ENCODE data around the gene MFRP.

DNA sequence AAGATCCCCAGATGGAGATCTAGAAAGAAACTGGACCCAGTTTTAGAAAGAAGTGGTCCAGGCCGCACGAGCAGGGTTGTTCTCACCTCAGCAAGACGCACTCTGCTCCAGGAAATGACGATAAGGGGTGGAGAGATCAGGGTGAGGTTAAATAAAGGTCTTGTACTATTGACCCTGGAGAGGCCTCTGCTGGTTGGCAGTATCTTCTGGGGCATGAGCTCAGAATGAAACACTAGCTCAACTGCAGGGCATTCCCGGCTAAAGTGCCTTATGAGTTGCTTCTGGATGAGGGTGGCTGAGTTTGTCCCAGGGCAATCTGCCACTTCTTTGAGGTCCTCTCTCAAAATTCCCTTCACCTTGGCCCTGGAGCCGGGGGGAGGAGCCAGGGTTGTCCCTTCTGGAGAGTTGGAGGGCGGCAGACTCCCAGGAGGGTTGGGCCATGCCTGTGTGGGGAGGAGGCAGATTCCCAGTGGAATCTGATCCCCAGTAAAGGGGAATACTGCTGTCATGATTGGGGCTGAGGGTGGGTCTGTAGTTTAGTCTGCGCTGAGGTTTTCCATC is 24.1 kb upstream of the MFRP start:
- TF ChIP-seq, protein P1, sequence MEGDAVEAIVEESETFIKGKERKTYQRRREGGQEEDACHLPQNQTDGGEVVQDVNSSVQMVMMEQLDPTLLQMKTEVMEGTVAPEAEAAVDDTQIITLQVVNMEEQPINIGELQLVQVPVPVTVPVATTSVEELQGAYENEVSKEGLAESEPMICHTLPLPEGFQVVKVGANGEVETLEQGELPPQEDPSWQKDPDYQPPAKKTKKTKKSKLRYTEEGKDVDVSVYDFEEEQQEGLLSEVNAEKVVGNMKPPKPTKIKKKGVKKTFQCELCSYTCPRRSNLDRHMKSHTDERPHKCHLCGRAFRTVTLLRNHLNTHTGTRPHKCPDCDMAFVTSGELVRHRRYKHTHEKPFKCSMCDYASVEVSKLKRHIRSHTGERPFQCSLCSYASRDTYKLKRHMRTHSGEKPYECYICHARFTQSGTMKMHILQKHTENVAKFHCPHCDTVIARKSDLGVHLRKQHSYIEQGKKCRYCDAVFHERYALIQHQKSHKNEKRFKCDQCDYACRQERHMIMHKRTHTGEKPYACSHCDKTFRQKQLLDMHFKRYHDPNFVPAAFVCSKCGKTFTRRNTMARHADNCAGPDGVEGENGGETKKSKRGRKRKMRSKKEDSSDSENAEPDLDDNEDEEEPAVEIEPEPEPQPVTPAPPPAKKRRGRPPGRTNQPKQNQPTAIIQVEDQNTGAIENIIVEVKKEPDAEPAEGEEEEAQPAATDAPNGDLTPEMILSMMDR (IDR thresholded peaks at IDR 0.05) = no peak
- TF ChIP-seq POLR2A (IDR thresholded peaks at IDR 0.05) = no peak

Data from esophagus squamous epithelium (tissue), 4 donors.